ENCODE results near the gene SOHLH1.

DNA sequence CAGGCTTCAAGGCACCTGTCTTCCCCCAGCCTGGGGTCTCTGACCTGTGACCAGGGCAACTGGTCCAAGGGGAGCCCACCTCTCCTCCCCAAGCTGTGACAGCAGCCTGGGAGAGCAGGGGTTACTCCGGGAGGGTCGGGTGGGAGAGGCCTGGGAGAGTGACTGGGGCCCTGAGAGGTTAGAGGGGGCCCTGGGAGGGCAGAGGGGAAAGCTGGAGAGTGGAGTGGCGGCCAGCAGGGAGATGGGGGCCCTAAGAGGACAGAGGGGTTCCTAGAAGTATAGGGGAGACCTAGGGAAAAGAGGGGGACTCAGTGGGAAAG is 35.9 kb downstream of the SOHLH1 start:
- TF ChIP-seq, protein P1, sequence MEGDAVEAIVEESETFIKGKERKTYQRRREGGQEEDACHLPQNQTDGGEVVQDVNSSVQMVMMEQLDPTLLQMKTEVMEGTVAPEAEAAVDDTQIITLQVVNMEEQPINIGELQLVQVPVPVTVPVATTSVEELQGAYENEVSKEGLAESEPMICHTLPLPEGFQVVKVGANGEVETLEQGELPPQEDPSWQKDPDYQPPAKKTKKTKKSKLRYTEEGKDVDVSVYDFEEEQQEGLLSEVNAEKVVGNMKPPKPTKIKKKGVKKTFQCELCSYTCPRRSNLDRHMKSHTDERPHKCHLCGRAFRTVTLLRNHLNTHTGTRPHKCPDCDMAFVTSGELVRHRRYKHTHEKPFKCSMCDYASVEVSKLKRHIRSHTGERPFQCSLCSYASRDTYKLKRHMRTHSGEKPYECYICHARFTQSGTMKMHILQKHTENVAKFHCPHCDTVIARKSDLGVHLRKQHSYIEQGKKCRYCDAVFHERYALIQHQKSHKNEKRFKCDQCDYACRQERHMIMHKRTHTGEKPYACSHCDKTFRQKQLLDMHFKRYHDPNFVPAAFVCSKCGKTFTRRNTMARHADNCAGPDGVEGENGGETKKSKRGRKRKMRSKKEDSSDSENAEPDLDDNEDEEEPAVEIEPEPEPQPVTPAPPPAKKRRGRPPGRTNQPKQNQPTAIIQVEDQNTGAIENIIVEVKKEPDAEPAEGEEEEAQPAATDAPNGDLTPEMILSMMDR (conservative IDR thresholded peaks at IDR 0.05 in 1 of 2, IDR thresholded peaks at IDR 0.05 in 1 of 2; ENCODE audit: extremely low read depth in 1 of 2, insufficient read depth in 1 of 2, low read depth in 1 of 2, low read length in 2 of 2), result no peak
- TF ChIP-seq EZH2 (IDR thresholded peaks at IDR 0.05; ENCODE audit: borderline replicate concordance, low read length), result no peak

All from mammary epithelial cell (primary cell).